Uterus (tissue), 4 donors: ENCODE measurements around the gene CCND1. TPM values are rescaled to one million over a fixed set of nuclear protein-coding genes. Genes with fewer than 3 reads are reported as not detected.
"Not testable (repeated sequence)": the region's sequence is repeated elsewhere in the genome, so short reads cannot be mapped to it uniquely, and the experiment has no call there.

ENCODE experiments used
- DNase-seq, 2 donors: peaks; one replicate each; pipeline ENCODE4 v3.0.0-alpha.2; 2019 to 2020
- H3K27ac ChIP-seq, 2 donors: fragments of 200-600 bp; sonication (generic); 1 replicate in 1 of 2; 2 replicates in 1 of 2; pipeline ENCODE4 v1.5.1; 2016 to 2018
- H3K27me3 ChIP-seq, 2 donors: fragments of 200-600 bp; sonication (generic); one replicate each; pipeline ENCODE4 v1.5.1; 2018 to 2019; ENCODE audit warnings: control low read depth in 1 of 2
- H3K36me3 ChIP-seq, 2 donors: fragments of 200-600 bp; sonication (generic); one replicate each; pipeline ENCODE4 v1.5.1; 2019; ENCODE audit warnings: control low read depth in 1 of 2
- H3K4me1 ChIP-seq, 2 donors: fragments of 200-600 bp; sonication (generic); one replicate each; pipeline ENCODE4 v1.5.1; 2018 to 2019; ENCODE audit warnings: control low read depth in 1 of 2
- H3K4me3 ChIP-seq, 2 donors: fragments of 200-600 bp; sonication (generic); 1 replicate in 1 of 2; 2 replicates in 1 of 2; pipeline ENCODE4 v1.5.1; 2018 to 2019; ENCODE audit warnings: mild to moderate bottlenecking in 1 of 2
- H3K9me3 ChIP-seq, 2 donors: fragments of 200-600 bp; sonication (generic); one replicate each; pipeline ENCODE4 v1.5.1; 2019; ENCODE audit warnings: control low read depth in 1 of 2
- CTCF ChIP-seq, 4 experiments: fragments of 200-600 bp in 2 of 4; fragments of 450-650 bp in 2 of 4; sonication (generic) in 2 of 4; IDR thresholded peaks; one replicate each; pipeline ENCODE4 v1.5.1; 2016 to 2019; ENCODE audit warnings: antibody characterized with exemption in 4 of 4, mild to moderate bottlenecking in 2 of 4, moderate library complexity in 1 of 4
- POLR2A ChIP-seq, 2 donors: fragments of 450-650 bp; IDR thresholded peaks; one replicate each; pipeline ENCODE4 v1.6.1; 2016; ENCODE audit warnings: antibody characterized with exemption in 2 of 2, mild to moderate bottlenecking in 1 of 2, moderate library complexity in 1 of 2
- intact Hi-C: fragments of 100-400 bp; cut with DNase I; formaldehyde crosslinking; loops from one replicate; pipeline ENCODE4 v1.15.1; 2023; ENCODE audit warnings: low total_unique reads
- total RNA-seq, 4 donors: library from RNA; depleted of rRNA in 3 of 4; stranded (reverse); fragments of >200 nt in 3 of 4; gene quantifications; one replicate each; pipeline versions ENCODE4 v1.1.0 to v1.2.4, GENCODE V29; 2014 to 2023
- donor health status: DM: yes; HTN: yes; CAD: no.

Gene CCND1
- total RNA-seq, 4 donors from 2014 or later = 2.9 to 96.5 (median 20.5) TPM

GRCh38 chr11:69685348-69685747 lies 44.4 kb downstream of the CCND1 start:
- H3K36me3 ChIP-seq = no peaks in the 10 kb centered on the region
- no peak for DNase-seq
- intact Hi-C loops = no loop called here
- H3K4me1 ChIP-seq = no peaks in the 10 kb centered on the region
- H3K27me3 ChIP-seq = peaks cover 0 to 3% of the 10 kb centered on the region in 2 donors
- no peak overlapping the region for H3K4me3 ChIP-seq
- TF ChIP-seq CTCF (IDR thresholded peaks at IDR 0.05) (no peak), POLR2A (IDR thresholded peaks at IDR 0.05) (no peak)
- no peak overlapping the region for H3K27ac ChIP-seq
- no peaks in the 10 kb centered on the region for H3K9me3 ChIP-seq

- H3K27me3 ChIP-seq = peaks cover 0 to 3% of the 10 kb centered on the region in 2 donors
- DNase-seq = no peak
- H3K36me3 ChIP-seq = no peaks in the 10 kb centered on the region
- no peaks in the 10 kb centered on the region for H3K4me1 ChIP-seq
- intact Hi-C loops = no loop called here
- H3K9me3 ChIP-seq = no peaks in the 10 kb centered on the region
- no peak overlapping the region for H3K27ac ChIP-seq
- no peak for TF ChIP-seq CTCF (IDR thresholded peaks at IDR 0.05)
- no peak for TF ChIP-seq POLR2A (IDR thresholded peaks at IDR 0.05)
- no peak overlapping the region for H3K4me3 ChIP-seq
Observed at GRCh38 chr11:69686452-69686851, 45.5 kb downstream of the CCND1 start.

- Histone ChIP-seq H3K36me3 (no peaks in the 10 kb centered on the region), H3K9me3 (no peaks in the 10 kb centered on the region)
- DNase-seq = no peak
Observed at GRCh38 chr11:69686856-69687255, 45.9 kb downstream of the CCND1 start.

GRCh38 chr11:69687969-69688771 lies 47.2 kb downstream of the CCND1 start:
- H3K4me1 ChIP-seq, H3K9me3 ChIP-seq, H3K36me3 ChIP-seq, H3K27me3 ChIP-seq, intact Hi-C loops, DNase-seq, H3K27ac ChIP-seq, H3K4me3 ChIP-seq: not testable (repeated sequence)

More at GRCh38 chr11:69686856-69687255, 45.9 kb downstream of the CCND1 start:
- intact Hi-C loops = no loop called here
- no peaks in the 10 kb centered on the region for H3K4me1 ChIP-seq
- peaks cover 0 to 3% of the 10 kb centered on the region in 2 donors for H3K27me3 ChIP-seq
- H3K4me3 ChIP-seq = no peak overlapping the region
- no peak overlapping the region for H3K27ac ChIP-seq
- no peak for TF ChIP-seq POLR2A (IDR thresholded peaks at IDR 0.05)
- no peak for TF ChIP-seq CTCF (IDR thresholded peaks at IDR 0.05)

- TF ChIP-seq POLR2A (IDR thresholded peaks at IDR 0.05) = no peak
- TF ChIP-seq CTCF (IDR thresholded peaks at IDR 0.05) = no peak
- Histone ChIP-seq H3K27me3 (peaks cover 0 to 3% of the 10 kb centered on the region in 2 donors), H3K9me3 (no peaks in the 10 kb centered on the region), H3K36me3 (no peaks in the 10 kb centered on the region), H3K27ac (no peak overlapping the region), H3K4me1 (no peaks in the 10 kb centered on the region), H3K4me3 (no peak overlapping the region)
- intact Hi-C loops = no loop called here
- DNase-seq = no peak
Observed at GRCh38 chr11:69689484-69690319, 48.7 kb downstream of the CCND1 start.
